DOHH2 (cell line): Measurements from ENCODE around the gene ANKS1B.

Experiments used
- H3F3A ChIP-seq: fragments of 200-600 bp; sonication (generic), shearing (Covaris generic); 2 replicates; pipeline ENCODE4 v1.6.0; 2016; ENCODE audit warnings: antibody characterized with exemption, mild to moderate bottlenecking; ENCODE audit not compliant: control insufficient read depth, insufficient read depth
- H3K27ac ChIP-seq: fragments of 200-600 bp; sonication (generic); 2 replicates; pipeline ENCODE4 v1.5.1; 2014; ENCODE audit warnings: low read depth, mild to moderate bottlenecking, low read length, moderate library complexity
- H3K27me3 ChIP-seq: fragments of 200-600 bp; sonication (generic); 2 replicates; pipeline ENCODE4 v1.6.1; 2014; ENCODE audit warnings: mild to moderate bottlenecking, low read length, mixed read lengths; ENCODE audit not compliant: control insufficient read depth
- H3K36me3 ChIP-seq: fragments of 200-600 bp; sonication (generic); 2 replicates; pipeline ENCODE4 v1.6.1; 2014; ENCODE audit warnings: mild to moderate bottlenecking, low read length, moderate library complexity, mixed read lengths; ENCODE audit not compliant: control insufficient read depth
- H3K4me1 ChIP-seq: fragments of 200-600 bp; sonication (generic); 2 replicates; pipeline ENCODE4 v1.6.1; 2014; ENCODE audit warnings: mild to moderate bottlenecking, low read length, mixed read lengths; ENCODE audit not compliant: control insufficient read depth
- H3K4me2 ChIP-seq: fragments of 200-600 bp; sonication (generic); 2 replicates; pipeline ENCODE4 v1.6.0; 2014; ENCODE audit warnings: mild to moderate bottlenecking, low read length, moderate library complexity
- H3K4me3 ChIP-seq: fragments of 200-600 bp; sonication (generic); 2 replicates; pipeline ENCODE4 v1.5.1; 2014; ENCODE audit warnings: mild to moderate bottlenecking, low read length, mixed read lengths
- H3K79me2 ChIP-seq: fragments of 200-600 bp; sonication (generic); 2 replicates; pipeline ENCODE4 v1.6.1; 2014; ENCODE audit warnings: mild to moderate bottlenecking, low read length, mixed read lengths; ENCODE audit not compliant: control insufficient read depth
- H3K9me2 ChIP-seq: fragments of 200-600 bp; sonication (generic); replicated peaks from 2 replicates; pipeline ENCODE4 v1.6.1; 2014; ENCODE audit warnings: mild to moderate bottlenecking, low read length, mixed read lengths; ENCODE audit not compliant: control insufficient read depth
- H3K9me3 ChIP-seq: fragments of 200-600 bp; sonication (generic); 2 replicates; pipeline ENCODE4 v1.6.1; 2014; ENCODE audit warnings: antibody characterized with exemption, low read length, mixed read lengths; ENCODE audit not compliant: control insufficient read depth, insufficient read depth
- H4K20me1 ChIP-seq: fragments of 200-600 bp; sonication (generic); 2 replicates; pipeline ENCODE4 v1.6.0; 2014; ENCODE audit warnings: low read depth, mild to moderate bottlenecking, antibody characterized with exemption, low read length, moderate library complexity; ENCODE audit not compliant: control insufficient read depth, insufficient read depth
- EZH2phosphoT487 ChIP-seq: fragments of 200-600 bp; sonication (generic); IDR thresholded peaks from 2 replicates; pipeline ENCODE4 v1.6.1; 2017; ENCODE audit warnings: borderline replicate concordance, mild to moderate bottlenecking, antibody characterized with exemption, low read length, moderate library complexity, mixed read lengths
- TF ChIP-seq, protein P1 (sequence below): fragments of 200-600 bp; sonication (generic); IDR thresholded peaks from one replicate; pipeline ENCODE4 v1.5.1; 2014; ENCODE audit warnings: antibody characterized with exemption, mild to moderate bottlenecking, low read depth, low read length; ENCODE audit not compliant: poor library complexity, severe bottlenecking

ANKS1B gene

DNA sequence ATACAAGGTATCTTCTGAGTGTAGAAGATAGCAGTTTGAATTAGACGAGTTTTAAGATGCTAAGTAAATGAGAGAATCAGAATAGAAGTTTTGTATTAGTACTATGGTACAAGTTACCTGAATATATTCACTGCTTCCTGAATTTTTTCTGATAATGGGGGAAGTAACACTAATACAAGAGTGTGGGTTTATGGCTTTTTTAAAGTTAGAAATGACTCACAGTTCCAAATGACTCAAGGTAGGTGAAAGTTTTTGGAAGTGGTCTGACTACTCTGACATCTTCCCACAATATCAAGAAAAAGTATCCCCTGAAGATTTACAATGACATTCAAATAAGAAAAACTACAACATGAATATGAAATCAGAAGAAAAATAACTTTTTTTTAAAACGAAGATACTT, 460.9 kb downstream of the ANKS1B start:
- no peaks in the 10 kb centered on the region for H4K20me1 ChIP-seq
- no peaks in the 10 kb centered on the region for H3K27me3 ChIP-seq
- H3K4me1 ChIP-seq: no peaks in the 10 kb centered on the region
- H3K27ac ChIP-seq: no peak overlapping the region
- H3K4me3 ChIP-seq: no peak overlapping the region
- no peaks in the 10 kb centered on the region for H3K9me2 ChIP-seq
- no peaks in the 10 kb centered on the region for H3K79me2 ChIP-seq
- H3F3A ChIP-seq: no peaks in the 10 kb centered on the region
- H3K9me3 ChIP-seq: peaks cover 3% of the 10 kb centered on the region; the same call in 1 of the 2 replicates
- TF ChIP-seq, protein P1, sequence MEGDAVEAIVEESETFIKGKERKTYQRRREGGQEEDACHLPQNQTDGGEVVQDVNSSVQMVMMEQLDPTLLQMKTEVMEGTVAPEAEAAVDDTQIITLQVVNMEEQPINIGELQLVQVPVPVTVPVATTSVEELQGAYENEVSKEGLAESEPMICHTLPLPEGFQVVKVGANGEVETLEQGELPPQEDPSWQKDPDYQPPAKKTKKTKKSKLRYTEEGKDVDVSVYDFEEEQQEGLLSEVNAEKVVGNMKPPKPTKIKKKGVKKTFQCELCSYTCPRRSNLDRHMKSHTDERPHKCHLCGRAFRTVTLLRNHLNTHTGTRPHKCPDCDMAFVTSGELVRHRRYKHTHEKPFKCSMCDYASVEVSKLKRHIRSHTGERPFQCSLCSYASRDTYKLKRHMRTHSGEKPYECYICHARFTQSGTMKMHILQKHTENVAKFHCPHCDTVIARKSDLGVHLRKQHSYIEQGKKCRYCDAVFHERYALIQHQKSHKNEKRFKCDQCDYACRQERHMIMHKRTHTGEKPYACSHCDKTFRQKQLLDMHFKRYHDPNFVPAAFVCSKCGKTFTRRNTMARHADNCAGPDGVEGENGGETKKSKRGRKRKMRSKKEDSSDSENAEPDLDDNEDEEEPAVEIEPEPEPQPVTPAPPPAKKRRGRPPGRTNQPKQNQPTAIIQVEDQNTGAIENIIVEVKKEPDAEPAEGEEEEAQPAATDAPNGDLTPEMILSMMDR: no peak
- no peak for TF ChIP-seq EZH2phosphoT487
- H3K36me3 ChIP-seq: no peaks in the 10 kb centered on the region
- H3K4me2 ChIP-seq: no peak overlapping the region

DNA sequence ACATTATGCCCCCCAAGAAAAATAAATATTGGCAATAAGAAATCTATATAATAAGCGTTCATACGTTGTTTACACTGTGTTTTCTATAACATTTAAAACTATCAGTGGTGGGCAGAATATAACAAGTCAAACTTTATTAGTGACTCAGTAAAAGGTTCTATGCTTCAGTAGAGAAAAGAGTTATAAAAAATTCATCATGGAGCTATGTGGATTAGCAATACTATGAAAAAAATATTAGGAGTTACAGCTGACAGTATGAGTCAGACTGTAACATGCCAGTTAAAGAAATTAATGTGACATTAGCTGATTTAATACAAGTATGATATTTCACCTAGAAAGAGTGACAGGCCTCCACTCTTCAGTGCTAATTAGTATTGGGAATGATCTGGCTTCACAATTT, 462.3 kb downstream of the ANKS1B start:
- H3K4me3 ChIP-seq: no peak overlapping the region

DNA sequence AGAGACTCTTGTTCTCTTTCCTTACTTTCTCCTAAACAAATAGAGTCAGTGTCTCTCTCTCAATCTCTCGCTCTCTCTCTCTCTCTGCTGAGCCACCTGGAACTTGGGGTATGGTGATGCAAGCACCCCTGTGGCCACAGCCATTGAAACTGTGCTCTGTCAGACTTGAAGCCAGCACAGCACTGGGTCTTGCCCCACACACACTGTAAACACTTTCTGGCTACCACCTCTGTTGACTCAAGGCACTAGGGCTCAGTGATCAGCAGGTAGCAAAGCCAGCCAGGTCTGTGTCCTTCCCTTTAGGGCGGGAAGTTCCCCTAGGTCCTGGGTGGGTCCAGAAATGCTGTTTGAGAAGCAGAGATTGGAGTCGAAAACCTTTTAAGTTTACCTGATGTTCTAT, 463.1 kb downstream of the ANKS1B start:
- H3K4me3 ChIP-seq: no peak overlapping the region
- no peaks in the 10 kb centered on the region for H3K27me3 ChIP-seq
- H3K79me2 ChIP-seq: no peaks in the 10 kb centered on the region
- no peak overlapping the region for H3K27ac ChIP-seq
- no peaks in the 10 kb centered on the region for H3K36me3 ChIP-seq
- H3F3A ChIP-seq: no peaks in the 10 kb centered on the region
- H3K9me2 ChIP-seq: no peaks in the 10 kb centered on the region
- TF ChIP-seq, protein P1: no peak
- no peak for TF ChIP-seq EZH2phosphoT487
- H3K4me1 ChIP-seq: no peaks in the 10 kb centered on the region
- peaks cover 3% of the 10 kb centered on the region; the same call in 1 of the 2 replicates for H3K9me3 ChIP-seq
- H3K4me2 ChIP-seq: no peak overlapping the region
- H4K20me1 ChIP-seq: no peaks in the 10 kb centered on the region

More for the DNA sequence above, 462.3 kb downstream of the ANKS1B start:
- Histone ChIP-seq H3K79me2 (no peaks in the 10 kb centered on the region), H3F3A (no peaks in the 10 kb centered on the region), H3K9me2 (no peaks in the 10 kb centered on the region), H4K20me1 (no peaks in the 10 kb centered on the region), H3K36me3 (no peaks in the 10 kb centered on the region), H3K4me1 (no peaks in the 10 kb centered on the region), H3K27me3 (no peaks in the 10 kb centered on the region), H3K4me2 (no peak overlapping the region), H3K9me3 (peaks cover 3% of the 10 kb centered on the region; the same call in 1 of the 2 replicates), H3K27ac (no peak overlapping the region)
- TF ChIP-seq, protein P1: no peak
- no peak for TF ChIP-seq EZH2phosphoT487

DNA sequence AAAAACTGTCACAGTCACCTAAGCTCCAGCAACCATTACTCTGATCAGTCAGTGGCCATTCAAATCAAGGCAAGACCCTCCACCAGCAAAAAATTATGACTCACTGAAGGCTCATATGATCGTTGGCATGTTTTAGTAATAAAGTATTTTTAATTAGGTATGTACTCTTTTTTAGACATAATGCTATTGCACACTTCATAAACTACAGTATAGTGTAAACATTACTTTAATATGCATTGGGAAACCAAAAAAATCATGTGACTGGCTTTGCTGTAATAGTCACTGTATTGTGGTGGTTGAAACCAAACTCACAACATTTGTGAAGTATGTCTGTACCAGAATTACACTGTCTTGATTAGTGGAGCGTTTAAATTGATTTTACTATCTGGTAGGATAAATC, 471.7 kb downstream of the ANKS1B start:
- Histone ChIP-seq H4K20me1 (no peaks in the 10 kb centered on the region), H3K4me2 (no peak overlapping the region), H3K36me3 (no peaks in the 10 kb centered on the region), H3K4me3 (no peak overlapping the region), H3K79me2 (no peaks in the 10 kb centered on the region), H3K27ac (no peak overlapping the region), H3K4me1 (no peaks in the 10 kb centered on the region), H3K9me2 (no peaks in the 10 kb centered on the region), H3K27me3 (no peaks in the 10 kb centered on the region), H3F3A (no peaks in the 10 kb centered on the region), H3K9me3 (peaks cover 10% of the 10 kb centered on the region; the same call in 1 of the 2 replicates)
- TF ChIP-seq EZH2phosphoT487: no peak
- TF ChIP-seq, protein P1: no peak
